CD14-positive monocyte (primary cell): Measurements from ENCODE around the gene BCAP31. TPM values are rescaled to one million over a fixed set of nuclear protein-coding genes. Genes with fewer than 3 reads are reported as not detected.

ENCODE experiments used
- DNase-seq, 3 donors: peaks; one replicate each; pipeline ENCODE4 v3.0.0-alpha.2; 2011 to 2022
- H2AFZ ChIP-seq: 2 replicates; pipeline ENCODE4 v1.6.0; 2012; ENCODE audit warnings: mild to moderate bottlenecking, low read depth, low read length, inconsistent platforms; ENCODE audit not compliant: insufficient read depth, poor library complexity, severe bottlenecking
- H3K27ac ChIP-seq, 2 donors: 1 replicate in 1 of 2; 2 replicates in 1 of 2; pipeline ENCODE4 v1.5.1; 2012 to 2013; ENCODE audit warnings: low read length in 2 of 2, control low read depth in 1 of 2, inconsistent platforms in 1 of 2, low read depth in 1 of 2, mild to moderate bottlenecking in 1 of 2
- H3K27me3 ChIP-seq, 2 donors: one replicate each; pipeline versions ENCODE4 v1.6.0 to v1.6.1; 2011 to 2013; ENCODE audit warnings: low read length in 2 of 2; ENCODE audit not compliant: control insufficient read depth in 2 of 2, insufficient read depth in 2 of 2
- H3K36me3 ChIP-seq, 2 donors: replicated peaks in 1 of 2; 1 replicate in 1 of 2; 2 replicates in 1 of 2; pipeline versions ENCODE4 v1.5.1 to v1.6.1; 2012 to 2013; ENCODE audit warnings: low read length in 2 of 2, control low read depth in 1 of 2, inconsistent platforms in 1 of 2, mild to moderate bottlenecking in 1 of 2; ENCODE audit not compliant: insufficient read depth in 2 of 2, control insufficient read depth in 1 of 2
- H3K4me1 ChIP-seq, 2 donors: 1 replicate in 1 of 2; 2 replicates in 1 of 2; pipeline versions ENCODE4 v1.5.1 to v1.6.1; 2012 to 2013; ENCODE audit warnings: low read length in 2 of 2, control low read depth in 1 of 2, inconsistent platforms in 1 of 2, mild to moderate bottlenecking in 1 of 2, moderate library complexity in 1 of 2; ENCODE audit not compliant: insufficient read depth in 2 of 2, control insufficient read depth in 1 of 2
- H3K4me2 ChIP-seq: replicated peaks from 2 replicates; pipeline ENCODE3; 2012; ENCODE audit warnings: low read length, moderate library complexity, mild to moderate bottlenecking; ENCODE audit not compliant: poor library complexity, severe bottlenecking; ENCODE audit errors: extremely low read depth
- H3K4me3 ChIP-seq, 3 experiments: fragments of 200-600 bp in 1 of 3; sonication (generic) in 1 of 3; replicated peaks in 1 of 3; 1 replicate in 2 of 3; 2 replicates in 1 of 3; pipeline ENCODE4 v1.5.1; 2011 to 2013; ENCODE audit warnings: low read length in 3 of 3, mild to moderate bottlenecking in 3 of 3, control low read depth in 2 of 3, low read depth in 2 of 3, inconsistent platforms in 1 of 3, moderate library complexity in 1 of 3
- H3K79me2 ChIP-seq: 2 replicates; pipeline ENCODE4 v1.6.0; 2012; ENCODE audit warnings: mild to moderate bottlenecking, control low read depth, inconsistent platforms, low read length, moderate library complexity; ENCODE audit not compliant: insufficient read depth
- H3K9ac ChIP-seq: 2 replicates; pipeline ENCODE4 v1.6.0; 2017; ENCODE audit warnings: low read length, mild to moderate bottlenecking; ENCODE audit not compliant: insufficient read depth, poor library complexity, severe bottlenecking
- H3K9me3 ChIP-seq, 2 donors: replicated peaks in 1 of 2; 1 replicate in 1 of 2; 2 replicates in 1 of 2; pipeline versions ENCODE4 v1.5.1 to v1.6.1; 2012 to 2013; ENCODE audit warnings: low read length in 2 of 2, control low read depth in 1 of 2; ENCODE audit not compliant: control insufficient read depth in 1 of 2, insufficient read depth in 1 of 2
- H4K20me1 ChIP-seq: 2 replicates; pipeline ENCODE4 v1.6.0; 2012; ENCODE audit warnings: mild to moderate bottlenecking, low read length, control low read depth, moderate library complexity; ENCODE audit not compliant: insufficient read depth
- H3K27ac Mint-ChIP-seq, 7 donors: one replicate each; pipeline ENCODE4 v1.8.0; 2020; ENCODE audit warnings: mild to moderate bottlenecking in 7 of 7, mixed read lengths in 7 of 7, moderate library complexity in 6 of 7, inconsistent platforms in 2 of 7
- H3K27me3 Mint-ChIP-seq, 3 donors: one replicate each; pipeline ENCODE4 v1.8.0; 2021 to 2022; ENCODE audit warnings: low read depth in 3 of 3, mild to moderate bottlenecking in 3 of 3, mixed read lengths in 3 of 3, moderate library complexity in 3 of 3, inconsistent platforms in 1 of 3
- H3K36me3 Mint-ChIP-seq, 2 donors: one replicate each; pipeline ENCODE4 v1.8.0; 2020; ENCODE audit warnings: mixed read lengths in 2 of 2, inconsistent platforms in 1 of 2, mild to moderate bottlenecking in 1 of 2
- H3K4me1 Mint-ChIP-seq: one replicate; pipeline ENCODE4 v1.8.0; 2020; ENCODE audit warnings: mild to moderate bottlenecking, mixed read lengths
- H3K4me3 Mint-ChIP-seq, 2 donors: one replicate each; pipeline ENCODE4 v1.8.0; 2020; ENCODE audit warnings: mild to moderate bottlenecking in 2 of 2, mixed read lengths in 2 of 2, moderate library complexity in 1 of 2
- H3K9me3 Mint-ChIP-seq, 7 donors: one replicate each; pipeline ENCODE4 v1.8.0; 2020 to 2022; ENCODE audit warnings: mixed read lengths in 7 of 7, mild to moderate bottlenecking in 6 of 7, moderate library complexity in 6 of 7, inconsistent platforms in 2 of 7
- CTCF ChIP-seq: fragments of 200-600 bp; IDR thresholded peaks from one replicate; pipeline ENCODE4 v1.8.0; 2022; ENCODE audit warnings: antibody characterized with exemption, mild to moderate bottlenecking
- WGBS: methylation state at CpG from one replicate; pipeline ENCODE4 v1.1.5; 2013; ENCODE audit warnings: missing lambda C conversion rate; ENCODE audit not compliant: insufficient coverage; 5-methylcytosine and 5-hydroxymethylcytosine counted together
- intact Hi-C, 2 donors: fragments of 100-400 bp; cut with micrococcal nuclease; formaldehyde crosslinking; loops; one replicate each; pipeline versions ENCODE4 v1.15.0 to v1.15.1; 2023
- polyA plus RNA-seq, 3 donors: library from polyadenylated mRNA; depleted of rRNA in 1 of 3; unstranded in 2 of 3; stranded (reverse) in 1 of 3; fragments of 300-500 nt in 2 of 3; fragments of >200 nt in 1 of 3; fragmentation: Illumina TruSeq in 2 of 3; gene quantifications; 1 replicate in 2 of 3; 2 replicates in 1 of 3; pipeline ENCODE4 v1.2.3, GENCODE V29; 2012 to 2021

BCAP31 gene
- polyA plus RNA-seq, 3 donors: 139 to 294 (median 288) TPM

GRCh38 chrX:153725832-153726285 lies 1.7 kb upstream of the BCAP31 start:
- Histone ChIP-seq H3K9me3 (peaks cover 0 to 7% of the 10 kb centered on the region in 2 donors), H3K4me2 (peak overlapping the region; percentile 86), H4K20me1 (peaks cover 36% of the 10 kb centered on the region), H3K36me3 (peaks cover 8 to 10% of the 10 kb centered on the region in 2 donors), H3K9ac (peak overlapping the region; percentile 82), H3K4me1 (peaks cover 70 to 79% of the 10 kb centered on the region in 2 donors), H3K27ac (peak overlapping the region; percentile 93 to 100), H2AFZ (no peak overlapping the region), H3K27me3 (no peaks in the 10 kb centered on the region), H3K79me2 (peaks cover 71% of the 10 kb centered on the region), H3K4me3 (peak overlapping the region; percentile 31 to 80 (median 71))
- 73% methylated on average over 16 of the region's 35 CpGs for WGBS
- peaks cover 14 to 24% of the 10 kb centered on the region in 2 donors for H3K36me3 Mint-ChIP-seq
- intact Hi-C loops: no loop called here
- no peak for TF ChIP-seq CTCF
- H3K27ac Mint-ChIP-seq: peak overlapping the region; percentile 84 to 93 (median 92)
- peaks cover 44% of the 10 kb centered on the region for H3K4me1 Mint-ChIP-seq
- peak overlapping the region; percentile 73 to 78 for H3K4me3 Mint-ChIP-seq
- peaks cover 0 to 3% (median 0%) of the 10 kb centered on the region in 3 donors for H3K27me3 Mint-ChIP-seq
- no peak for DNase-seq
- peaks cover 0 to 20% (median 6%) of the 10 kb centered on the region in 7 donors for H3K9me3 Mint-ChIP-seq

- H2AFZ ChIP-seq: no peak overlapping the region
- peaks cover 63 to 72% of the 10 kb centered on the region in 2 donors for H3K4me1 ChIP-seq
- peaks cover 14 to 17% of the 10 kb centered on the region in 2 donors for H3K36me3 ChIP-seq
- no peak for DNase-seq
- H3K27me3 ChIP-seq: no peaks in the 10 kb centered on the region
- H4K20me1 ChIP-seq: peaks cover 42% of the 10 kb centered on the region
- peak overlapping the region; percentile 93 to 100 for H3K27ac ChIP-seq
- no peak for TF ChIP-seq CTCF
- peak overlapping the region; percentile 84 to 93 (median 92) for H3K27ac Mint-ChIP-seq
- peaks cover 41% of the 10 kb centered on the region for H3K4me1 Mint-ChIP-seq
- H3K36me3 Mint-ChIP-seq: peaks cover 16 to 28% of the 10 kb centered on the region in 2 donors
- peak overlapping the region; percentile 73 to 78 for H3K4me3 Mint-ChIP-seq
- peaks cover 0 to 7% of the 10 kb centered on the region in 2 donors for H3K9me3 ChIP-seq
- peak overlapping the region; percentile 31 to 80 (median 71) for H3K4me3 ChIP-seq
- peak overlapping the region; percentile 86 for H3K4me2 ChIP-seq
- peaks cover 0 to 5% (median 0%) of the 10 kb centered on the region in 3 donors for H3K27me3 Mint-ChIP-seq
- H3K9ac ChIP-seq: peak overlapping the region; percentile 82
- intact Hi-C loops: no loop called here
- WGBS: 56% methylated on average over 37 of the region's 55 CpGs
- peaks cover 0 to 18% (median 5%) of the 10 kb centered on the region in 7 donors for H3K9me3 Mint-ChIP-seq
- H3K79me2 ChIP-seq: peaks cover 72% of the 10 kb centered on the region
Observed at GRCh38 chrX:153725039-153725831, 1.0 kb upstream of the BCAP31 start.
